GM12878 (cell line): ENCODE data around the gene BANP. TPM values are rescaled to one million over a fixed set of nuclear protein-coding genes. Genes with fewer than 3 reads are reported as not detected.
A peak's percentile ranks its signal among the peaks of the same experiment; 100 is the strongest.

Experiments
- ATAC-seq: fragments of 200-7000 bp; cut with Tn5 transposase; 3 replicates; pipeline ENCODE4 v1.9.1; 2020; ENCODE audit warnings: mild to moderate bottlenecking, moderate library complexity
- BruUV-seq: library from RNA; stranded (reverse); fragments of 400-500 nt; replicated peaks from 2 replicates; lab custom pipeline; 2021; lab: Mats Ljungman, UMichigan
- CTCF ChIA-PET: fragments of 300-600 bp; sonication (Branson Sonifier 250); formaldehyde crosslinking; extraction: SDS; loops from one replicate; lab custom pipeline; 2021; ENCODE audit warnings: inconsistent platforms; lab: Yijun Ruan, JAX
- POLR2A ChIA-PET: fragments of 350-600 bp; formaldehyde crosslinking; extraction: SDS; loops from one replicate; lab custom pipeline; 2021; ENCODE audit warnings: inconsistent platforms; lab: Charles Lee
- RAD21 ChIA-PET: fragments of 300-600 bp; sonication (Branson Sonifier 250); formaldehyde crosslinking; loops from one replicate; lab custom pipeline; 2023; ENCODE audit warnings: antibody characterized with exemption; ENCODE audit not compliant: unreplicated experiment; lab: Charles Lee
- SMC1A ChIA-PET: fragments of 300-600 bp; sonication (Branson Sonifier 250); formaldehyde crosslinking; loops from one replicate; lab custom pipeline; 2023; ENCODE audit not compliant: unreplicated experiment, uncharacterized antibody; lab: Charles Lee
- DNase-seq: peaks from one replicate; pipeline ENCODE4 v3.0.0-alpha.2; 2011; ENCODE audit warnings: low read depth, low spot score
- FAIRE-seq: peaks from 3 replicates; lab custom pipeline; 2011; peaks lifted over from hg19 to GRCh38; lab: Jason Lieb, UNC
- H2AFZ ChIP-seq: 2 replicates; pipeline ENCODE4 v1.6.0; 2011; ENCODE audit warnings: low read depth, low read length, control low read depth; ENCODE audit not compliant: control insufficient read depth
- H3K27ac ChIP-seq: 2 replicates; pipeline ENCODE4 v1.5.1; 2011; ENCODE audit warnings: control low read depth; ENCODE audit not compliant: control insufficient read depth, insufficient read depth
- H3K27me3 ChIP-seq, 2 experiments: replicated peaks in 1 of 2; 2 replicates each; pipeline versions ENCODE4 v1.6.0 to v1.6.1; 2011; ENCODE audit warnings: low read length in 1 of 2; ENCODE audit not compliant: control insufficient read depth in 2 of 2, insufficient read depth in 2 of 2
- H3K36me3 ChIP-seq, 2 experiments: 2 replicates each; pipeline ENCODE4 v1.5.1; 2011; ENCODE audit warnings: low read length in 1 of 2; ENCODE audit not compliant: control insufficient read depth in 2 of 2, insufficient read depth in 2 of 2
- H3K4me1 ChIP-seq: 2 replicates; pipeline ENCODE4 v1.6.1; 2011; ENCODE audit warnings: mild to moderate bottlenecking, low read length, moderate library complexity, mixed read lengths; ENCODE audit not compliant: control insufficient read depth, insufficient read depth
- H3K4me2 ChIP-seq: 2 replicates; pipeline ENCODE4 v1.6.0; 2011; ENCODE audit warnings: control low read depth; ENCODE audit not compliant: control insufficient read depth, insufficient read depth
- H3K4me3 ChIP-seq: fragments of 200-600 bp; sonication (generic); 2 replicates; pipeline ENCODE4 v1.5.1; 2016
- H3K79me2 ChIP-seq: 2 replicates; pipeline ENCODE4 v1.6.0; 2011; ENCODE audit warnings: low read length; ENCODE audit not compliant: control insufficient read depth, insufficient read depth
- H3K9ac ChIP-seq: 2 replicates; pipeline ENCODE4 v1.8.0; 2011; ENCODE audit warnings: low read length, control low read depth, mixed read lengths; ENCODE audit not compliant: control insufficient read depth, insufficient read depth
- H3K9me3 ChIP-seq: replicated peaks from 3 replicates; pipeline ENCODE4 v1.5.1; 2011; ENCODE audit warnings: mild to moderate bottlenecking, low read length; ENCODE audit not compliant: control insufficient read depth, insufficient read depth
- H4K20me1 ChIP-seq: 2 replicates; pipeline ENCODE4 v1.6.0; 2011; ENCODE audit not compliant: control insufficient read depth, insufficient read depth
- STAT3 ChIP-seq: IDR thresholded peaks from 2 replicates; pipeline ENCODE4 v1.6.1; 2011; ENCODE audit warnings: low read depth, low read length, improper control_type of control experiment
- TAF1 ChIP-seq: IDR thresholded peaks from 2 replicates; pipeline ENCODE4 v1.6.1; 2011; ENCODE audit warnings: mild to moderate bottlenecking, low read depth, low read length, borderline replicate concordance
- WGBS: methylation state at CpG from one replicate; pipeline ENCODE4 v1.1.6; 2016; ENCODE audit warnings: low lambda C conversion rate; ENCODE audit not compliant: insufficient replicate concordance, insufficient coverage; ENCODE audit errors: missing lambda C conversion rate; 5-methylcytosine and 5-hydroxymethylcytosine counted together
- in situ Hi-C: fragments of 300-500 bp; cut with MboI; formaldehyde crosslinking; loops from 9 replicates; pipeline ENCODE4 v1.14.3; 2018; ENCODE audit warnings: mixed read lengths
- intact Hi-C: fragments of 100-400 bp; cut with micrococcal nuclease; formaldehyde crosslinking; loops from one replicate; pipeline ENCODE4 v1.14.2; 2022; ENCODE audit not compliant: unreplicated experiment
- polyA plus RNA-seq, 11 experiments: library from polyadenylated mRNA; depleted of rRNA in 4 of 11; unstranded in 6 of 11; stranded (reverse) in 5 of 11; fragments of >200 nt; fragmentation: Nextera tagmentation in 4 of 11; fragmentation: Illumina TruSeq in 1 of 11; extraction: Ambion mirVana in 4 of 11; extraction: Trizol in 1 of 11; gene quantifications; 1 replicate in 1 of 11; 2 replicates in 10 of 11; pipeline versions ENCODE4 v1.2.1 to v1.2.3, GENCODE V29; 2011 to 2016; ENCODE audit warnings: inconsistent platforms in 2 of 11, missing spikeins in 2 of 11, low read depth in 1 of 11
- total RNA-seq, 4 experiments: library from RNA; depleted of rRNA in 3 of 4; stranded (reverse); fragments of >200 nt in 3 of 4; fragmentation: Illumina TruSeq in 1 of 4; extraction: Trizol in 1 of 4; gene quantifications; 2 replicates each; pipeline versions ENCODE4 v1.2.1 to v1.2.3, GENCODE V29; 2013 to 2021
- TF ChIP-seq, protein P1 (sequence below): IDR thresholded peaks from 2 replicates; pipeline ENCODE4 v1.6.1; 2011; ENCODE audit warnings: borderline replicate concordance, low read depth, mild to moderate bottlenecking, moderate library complexity, mixed read lengths, low read length; ENCODE audit not compliant: insufficient read depth; ENCODE audit errors: extremely low read length

Gene BANP
- total and polyA plus RNA-seq, 10 of the 15 experiments (the other 5 are each of a cell fraction or from before 2014, with no cell fraction given), result 3.9 to 21.9 (median 12.2) TPM

DNA sequence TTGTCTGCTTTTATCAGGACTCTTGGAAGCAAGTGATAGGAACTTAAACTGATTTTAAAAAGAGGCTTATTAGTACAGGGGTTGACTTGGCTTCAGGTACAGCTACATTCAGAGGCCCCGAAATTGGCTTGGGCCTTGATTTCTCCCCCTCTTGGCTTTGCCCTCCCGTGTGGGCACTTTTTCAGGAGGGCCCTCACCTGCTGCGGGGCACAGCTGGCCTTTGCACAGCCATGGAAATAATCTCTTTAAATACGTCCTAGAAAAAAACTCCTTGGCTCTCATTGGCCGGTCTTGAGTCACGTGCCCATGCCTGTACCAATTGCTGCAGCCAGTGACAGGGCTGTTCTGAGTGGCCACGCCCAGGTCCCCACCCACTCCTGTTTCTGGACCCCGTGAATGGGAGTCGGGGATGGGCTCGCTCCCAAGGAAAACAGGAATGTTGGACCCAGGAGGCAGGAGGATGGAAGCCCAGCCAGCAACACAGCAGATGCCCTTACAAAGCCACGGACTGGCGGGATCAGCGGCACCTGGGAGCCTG is 29.9 kb upstream of the BANP start:
- no peak overlapping the region for H3K9ac ChIP-seq
- H3K9me3 ChIP-seq, result no peaks in the 10 kb centered on the region
- H3K79me2 ChIP-seq, result no peaks in the 10 kb centered on the region
- DNase-seq (no peak), ATAC-seq (0 out of 3 replicates have a peak, but pooled peaks have one; percentile 19), FAIRE-seq (no peak)
- ChIA-PET POLR2A (no interaction called here), SMC1A (no interaction called here), RAD21 (no interaction called here), CTCF (no interaction called here)
- no peaks in the 10 kb centered on the region; a peak in 1 of 4 replicates for H3K27me3 ChIP-seq
- peaks cover 30% of the 10 kb centered on the region for H3K4me1 ChIP-seq
- no peaks in the 10 kb centered on the region for H3K36me3 ChIP-seq
- intact Hi-C loops, result no loop called here
- in situ Hi-C loops, result no loop called here
- no peak overlapping the region for H3K4me3 ChIP-seq
- no peak overlapping the region for H3K27ac ChIP-seq
- 63% methylated on average over 13 of the region's 13 CpGs for WGBS
- BruUV-seq, result no TSS peak
- no peaks in the 10 kb centered on the region for H4K20me1 ChIP-seq
- TF ChIP-seq, protein P1, sequence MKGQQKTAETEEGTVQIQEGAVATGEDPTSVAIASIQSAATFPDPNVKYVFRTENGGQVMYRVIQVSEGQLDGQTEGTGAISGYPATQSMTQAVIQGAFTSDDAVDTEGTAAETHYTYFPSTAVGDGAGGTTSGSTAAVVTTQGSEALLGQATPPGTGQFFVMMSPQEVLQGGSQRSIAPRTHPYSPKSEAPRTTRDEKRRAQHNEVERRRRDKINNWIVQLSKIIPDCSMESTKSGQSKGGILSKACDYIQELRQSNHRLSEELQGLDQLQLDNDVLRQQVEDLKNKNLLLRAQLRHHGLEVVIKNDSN, result peak; percentile 50
- no peak for TF ChIP-seq TAF1
- H2AFZ ChIP-seq, result no peak overlapping the region
- no peak overlapping the region for H3K4me2 ChIP-seq

DNA sequence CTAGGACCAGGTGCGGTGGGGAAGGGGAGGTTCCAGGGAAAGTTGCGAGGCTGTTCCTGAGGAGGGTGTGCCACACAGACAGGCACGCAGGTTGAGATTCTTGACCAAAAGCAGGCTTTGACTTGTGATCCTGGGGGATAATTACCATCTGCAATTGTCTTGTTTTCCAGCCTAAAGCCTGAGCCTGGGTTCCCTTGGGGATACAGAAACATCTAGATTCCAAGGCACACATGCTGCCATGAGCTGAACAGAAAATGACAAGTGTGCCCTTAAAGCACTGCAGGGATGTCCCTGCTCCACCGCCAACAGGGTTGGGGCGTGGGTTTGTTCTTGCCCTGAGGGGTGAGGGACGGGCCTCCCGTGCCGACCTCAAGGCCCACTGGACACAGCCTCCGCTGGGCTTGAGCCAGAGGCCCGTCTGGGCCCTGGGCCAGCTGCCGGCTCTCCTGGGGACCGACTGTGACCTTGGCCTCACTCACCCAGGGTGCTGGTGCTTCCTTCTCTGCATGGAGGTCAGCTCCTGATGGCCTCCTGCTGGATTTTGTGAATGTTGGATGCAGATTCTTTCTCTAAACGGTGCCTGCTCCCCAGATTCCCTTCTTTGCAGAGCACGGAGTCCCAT is 28.9 kb upstream of the BANP start:
- H3K9ac ChIP-seq, result no peak overlapping the region
- SMC1A ChIA-PET, result no interaction called here
- WGBS, result 64% methylated on average over 14 of the region's 14 CpGs

More for the DNA sequence above, 28.9 kb upstream of the BANP start:
- Histone ChIP-seq H4K20me1 (no peaks in the 10 kb centered on the region), H3K4me3 (no peak overlapping the region), H3K79me2 (no peaks in the 10 kb centered on the region), H3K27me3 (no peaks in the 10 kb centered on the region; a peak in 1 of 4 replicates), H3K27ac (no peak overlapping the region), H3K4me2 (no peak overlapping the region), H2AFZ (no peak overlapping the region), H3K36me3 (no peaks in the 10 kb centered on the region), H3K4me1 (peaks cover 33% of the 10 kb centered on the region), H3K9me3 (no peaks in the 10 kb centered on the region)
- no TSS peak for BruUV-seq
- intact Hi-C loops, result no loop called here
- ChIA-PET CTCF (no interaction called here), RAD21 (no interaction called here), POLR2A (no interaction called here)
- TF ChIP-seq STAT3, result no peak
- no peak for FAIRE-seq
- in situ Hi-C loops, result no loop called here
- no peak for ATAC-seq
- no peak for DNase-seq
